GM19395 (cell line): ENCODE data around the gene SYNDIG1.

Source experiments
- ATAC-seq: cut with Tn5 transposase; IDR thresholded peaks from one replicate; pipeline ENCODE4 v1.9.1; 2021; ENCODE audit warnings: mild to moderate bottlenecking, moderate library complexity; ENCODE audit not compliant: unreplicated experiment

Gene SYNDIG1

DNA sequence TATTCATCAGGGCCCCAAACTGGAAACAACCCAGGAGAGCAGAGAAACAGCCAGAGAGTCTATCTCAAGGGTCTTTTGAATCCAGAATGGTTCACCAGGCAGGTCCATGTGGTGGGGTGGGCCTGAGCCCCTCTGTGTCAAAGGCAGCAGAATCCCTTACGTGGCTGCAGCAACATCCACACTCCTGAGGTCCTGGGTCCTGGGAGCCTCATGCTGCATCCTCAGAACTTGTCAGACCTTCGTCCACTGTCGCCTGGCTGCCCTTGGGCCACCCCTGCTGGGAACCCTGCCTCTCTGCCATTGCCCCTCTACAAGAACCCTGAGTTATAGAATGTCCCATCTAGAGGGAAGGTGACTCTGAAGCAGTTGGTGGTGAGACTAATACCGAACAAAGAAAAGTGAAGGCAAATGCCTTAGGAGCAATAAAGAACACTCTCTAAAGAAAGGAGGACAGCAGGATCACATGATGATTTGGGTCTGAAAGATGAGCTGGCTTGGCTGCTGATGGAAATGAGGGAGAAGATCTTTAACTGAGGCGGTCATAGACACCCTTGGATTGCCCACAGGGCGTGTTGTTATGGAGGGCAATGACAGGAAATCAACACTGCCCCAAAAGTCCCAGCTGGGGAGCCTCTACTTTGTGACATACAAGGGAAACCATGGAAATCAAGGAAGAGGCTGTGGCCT, 161.2 kb downstream of the SYNDIG1 start:
- ATAC-seq = no peak

DNA sequence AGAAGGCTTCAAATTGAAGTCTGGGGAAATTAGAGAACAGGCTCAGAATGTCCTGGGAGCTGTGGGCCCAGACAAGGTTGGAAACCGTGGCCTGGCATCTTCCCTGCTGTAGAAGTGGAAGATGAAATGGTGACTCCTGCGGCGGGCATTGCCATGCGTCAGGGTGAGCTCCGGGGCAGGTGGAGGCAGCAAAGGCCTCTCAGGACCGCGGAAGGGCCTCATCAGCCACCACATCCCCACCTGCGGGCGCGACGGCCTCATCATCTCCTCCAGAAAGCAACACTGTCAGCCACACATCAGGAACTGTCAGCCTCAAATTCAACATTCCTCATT, 161.7 kb downstream of the SYNDIG1 start:
- ATAC-seq = no peak

DNA sequence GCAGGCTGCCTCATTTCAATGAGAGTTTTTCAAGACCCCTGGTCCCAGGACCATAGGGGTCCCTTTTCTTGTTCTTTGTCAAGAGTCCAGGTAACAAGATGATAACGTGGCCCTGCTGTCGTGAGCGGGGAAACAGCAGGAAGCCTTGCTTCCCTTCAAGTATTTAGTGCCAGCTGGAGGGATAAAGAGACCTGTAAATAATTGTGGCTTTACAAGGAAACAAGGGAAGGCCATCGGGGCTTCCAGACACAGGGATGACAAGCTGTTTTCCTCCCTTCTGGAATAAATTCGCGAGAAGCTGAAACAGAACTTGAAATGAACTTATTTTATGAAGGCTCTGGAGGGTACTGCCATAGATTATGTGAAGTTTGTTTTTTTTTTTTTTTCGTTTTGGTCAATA, 163.2 kb downstream of the SYNDIG1 start:
- ATAC-seq = no peak

DNA sequence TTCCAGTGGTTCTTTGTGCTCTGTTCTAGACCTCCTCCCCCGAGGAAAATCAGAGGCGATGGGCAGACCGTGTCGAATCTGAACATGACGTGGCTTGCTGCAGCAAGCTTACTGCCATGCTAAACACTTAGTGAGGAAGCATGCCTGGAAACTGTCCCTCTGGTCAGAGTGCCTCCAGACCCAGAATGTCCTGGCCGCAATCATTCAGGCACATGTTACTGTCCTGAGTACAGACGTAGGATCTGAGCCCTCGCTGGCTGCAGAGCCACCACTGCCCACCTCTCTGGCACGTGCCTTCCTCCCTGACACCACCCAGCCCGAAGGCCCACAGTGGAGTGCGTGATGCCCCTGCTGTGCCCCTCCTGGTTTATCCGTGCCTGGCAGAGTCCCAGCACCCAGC, 163.6 kb downstream of the SYNDIG1 start:
- ATAC-seq = no peak

DNA sequence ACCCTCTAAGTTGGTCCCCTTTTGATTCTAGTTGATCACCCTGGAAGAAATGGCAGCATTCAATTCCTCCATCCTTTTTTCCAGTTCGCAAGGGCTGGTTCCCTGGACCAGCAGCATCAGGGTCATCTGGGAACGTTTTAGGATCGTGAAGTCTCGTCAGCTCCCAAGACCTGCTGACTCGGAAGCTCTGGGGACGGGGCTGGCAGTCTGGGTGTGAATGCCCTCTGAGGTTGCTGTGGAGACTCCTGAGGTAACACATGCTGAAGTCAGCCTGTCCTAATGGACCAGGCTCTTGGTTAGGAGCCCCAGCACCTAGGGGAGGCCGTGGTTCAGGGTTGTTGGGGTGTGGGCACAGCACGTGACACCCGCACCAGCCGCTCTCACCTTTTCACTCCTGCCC, 164.1 kb downstream of the SYNDIG1 start:
- no peak for ATAC-seq

DNA sequence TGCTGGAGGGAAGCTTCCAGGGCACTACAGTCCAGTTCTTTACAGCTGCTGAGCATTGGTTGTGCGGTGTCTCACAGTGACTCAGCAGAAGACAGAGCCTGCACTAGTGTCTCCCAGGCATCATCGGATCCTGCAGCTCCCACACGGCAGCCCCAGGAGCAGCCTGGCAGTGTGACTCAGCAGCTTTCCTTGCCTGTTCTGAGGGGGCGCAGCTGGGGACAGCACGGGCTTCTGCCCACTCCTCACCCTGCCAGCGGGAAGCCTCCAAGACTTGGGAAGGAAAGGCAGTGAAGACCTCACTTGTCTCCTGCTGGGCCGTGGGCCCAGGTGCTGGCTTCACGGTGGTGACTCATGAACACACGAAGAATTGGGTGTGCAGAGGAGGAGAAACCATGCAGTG, 165.4 kb downstream of the SYNDIG1 start:
- no peak for ATAC-seq

DNA sequence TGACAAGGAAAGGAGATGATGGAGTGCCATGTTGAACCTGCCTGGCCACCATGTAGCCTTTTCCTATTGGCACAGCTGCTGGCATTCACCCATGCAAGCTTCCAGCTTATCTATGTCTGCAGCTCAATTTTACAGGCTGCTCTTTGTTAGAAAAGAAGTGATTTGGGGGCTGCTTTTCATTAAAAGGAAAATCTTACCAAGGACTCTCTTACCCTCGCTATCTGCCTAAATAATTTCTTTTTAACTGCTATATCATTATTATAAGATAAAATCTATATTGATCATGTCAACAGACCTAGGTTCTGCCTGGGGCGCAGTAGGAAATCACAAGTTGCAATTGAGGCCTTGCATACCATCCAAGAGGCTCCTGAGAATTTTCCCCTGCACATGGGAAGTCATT, 167.2 kb downstream of the SYNDIG1 start:
- no peak for ATAC-seq

DNA sequence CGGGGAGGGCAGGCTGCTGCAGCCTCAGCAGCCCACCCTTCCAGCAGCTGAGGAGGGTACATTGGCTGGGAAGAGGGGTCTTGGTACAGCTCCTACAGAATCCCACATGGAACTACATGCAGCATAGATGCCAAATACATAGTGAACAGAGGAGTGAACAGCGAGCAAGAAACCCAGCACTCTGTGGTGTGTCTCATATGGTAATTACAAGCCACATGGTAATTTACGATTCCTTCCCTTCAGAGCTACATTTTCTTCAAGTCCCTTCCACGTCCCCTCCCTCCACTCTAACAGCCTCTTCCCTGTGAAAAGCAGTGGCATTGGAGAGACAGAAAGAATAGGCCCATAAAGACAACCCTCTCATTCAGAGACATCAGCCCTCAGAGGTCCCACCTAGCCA, 167.7 kb downstream of the SYNDIG1 start:
- ATAC-seq = no peak

DNA sequence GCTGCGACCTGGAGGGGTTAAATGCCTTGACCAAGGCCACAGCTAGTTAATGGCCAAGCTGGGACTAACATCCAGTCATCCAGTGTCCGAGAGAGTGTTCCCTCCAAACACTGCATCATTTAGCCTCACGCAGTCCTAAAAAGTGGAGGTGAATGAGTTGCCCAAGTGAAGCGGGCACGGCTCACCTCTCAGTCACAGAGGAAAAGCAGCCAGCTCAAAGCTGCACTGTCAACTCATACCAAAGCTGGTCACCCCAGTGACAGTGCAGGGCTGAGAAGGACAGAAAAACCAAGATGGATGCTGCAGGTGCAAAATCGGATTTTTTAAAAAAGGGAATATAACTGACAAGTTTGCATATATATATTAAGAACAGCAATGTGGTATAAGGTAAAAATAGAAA, 168.5 kb downstream of the SYNDIG1 start:
- ATAC-seq = no peak

DNA sequence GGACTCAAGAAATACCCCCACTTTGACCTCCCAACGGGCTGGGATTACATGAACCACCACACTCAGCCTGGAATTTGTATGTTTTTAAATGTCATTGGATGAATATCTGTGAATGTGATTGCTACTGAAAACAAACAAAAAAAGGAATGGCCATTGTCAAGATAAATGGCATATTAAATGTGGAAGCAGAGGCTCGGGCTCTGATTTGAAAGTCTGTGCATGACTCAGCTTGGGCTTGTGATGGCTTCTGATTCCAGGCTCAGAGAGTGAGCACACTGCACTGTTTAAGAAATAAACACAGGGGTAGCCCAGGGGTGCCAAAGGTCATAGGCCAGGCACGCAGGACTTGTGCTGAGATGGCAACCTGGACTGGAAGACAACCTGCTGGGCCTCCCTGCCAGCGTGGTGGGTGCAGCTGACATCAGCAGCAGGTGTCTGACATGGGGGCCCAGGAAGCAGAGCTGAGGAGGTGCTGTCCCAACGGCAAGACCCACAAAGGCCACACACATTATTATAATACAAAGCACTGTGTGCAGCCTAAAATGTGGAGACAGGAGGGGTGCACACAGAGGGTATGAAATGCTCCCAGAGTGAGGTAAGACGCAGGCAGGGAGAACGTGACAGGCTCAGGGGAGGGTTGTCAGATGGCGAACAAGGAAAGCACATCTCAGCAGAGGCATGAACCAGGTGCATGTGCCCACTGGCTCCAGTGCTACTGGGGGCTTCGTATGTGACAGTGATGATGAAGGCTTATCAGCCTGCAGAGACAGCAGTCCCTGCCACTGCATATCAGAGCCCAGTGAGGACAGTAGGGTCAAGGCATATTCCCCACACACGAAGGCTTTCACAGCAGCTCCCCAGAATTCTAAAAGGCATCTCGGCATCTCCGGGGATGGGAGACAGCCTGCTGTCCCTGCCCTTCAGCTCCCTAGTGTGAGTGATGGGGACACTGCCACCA, 169.4 kb downstream of the SYNDIG1 start:
- no peak for ATAC-seq

DNA sequence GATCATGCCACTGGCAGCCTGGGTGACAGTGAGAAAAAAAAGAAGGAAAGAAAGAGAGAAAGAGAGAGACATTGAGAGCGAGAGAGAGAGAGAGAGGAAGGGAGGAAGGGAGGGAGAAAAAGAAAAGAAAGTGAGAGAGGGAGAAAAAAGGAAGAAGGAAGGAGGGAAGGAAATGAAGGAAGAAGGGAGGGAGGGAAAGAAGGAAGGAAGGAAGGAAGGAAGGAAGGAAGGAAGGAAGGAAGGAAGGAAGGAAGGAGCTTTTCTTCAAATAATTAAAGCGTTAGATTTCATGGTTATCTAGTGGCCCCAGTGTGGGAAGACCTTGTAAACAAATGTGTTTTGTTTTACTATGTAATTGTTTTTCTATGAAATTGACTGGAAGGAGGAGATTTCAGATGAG, 170.8 kb downstream of the SYNDIG1 start:
- no peak for ATAC-seq

DNA sequence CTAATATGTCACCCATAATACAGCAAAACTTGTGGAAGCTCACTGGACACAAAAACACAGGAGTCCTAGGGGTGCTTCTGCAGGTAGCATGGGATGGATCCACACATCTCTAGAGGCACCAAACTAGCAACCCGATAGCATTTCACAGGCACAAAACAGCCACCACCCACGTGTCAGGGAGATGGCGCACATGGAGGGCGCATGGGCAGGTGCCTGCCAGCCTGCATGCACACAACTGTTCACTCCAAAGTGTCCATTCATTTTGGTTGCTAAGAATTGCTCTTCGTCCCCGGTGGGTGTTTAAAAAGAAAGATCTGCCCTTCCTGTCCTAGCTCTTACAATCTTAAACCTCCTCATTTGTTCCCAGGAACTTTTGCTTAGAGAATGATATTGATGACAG, 171.3 kb downstream of the SYNDIG1 start:
- ATAC-seq = no peak

DNA sequence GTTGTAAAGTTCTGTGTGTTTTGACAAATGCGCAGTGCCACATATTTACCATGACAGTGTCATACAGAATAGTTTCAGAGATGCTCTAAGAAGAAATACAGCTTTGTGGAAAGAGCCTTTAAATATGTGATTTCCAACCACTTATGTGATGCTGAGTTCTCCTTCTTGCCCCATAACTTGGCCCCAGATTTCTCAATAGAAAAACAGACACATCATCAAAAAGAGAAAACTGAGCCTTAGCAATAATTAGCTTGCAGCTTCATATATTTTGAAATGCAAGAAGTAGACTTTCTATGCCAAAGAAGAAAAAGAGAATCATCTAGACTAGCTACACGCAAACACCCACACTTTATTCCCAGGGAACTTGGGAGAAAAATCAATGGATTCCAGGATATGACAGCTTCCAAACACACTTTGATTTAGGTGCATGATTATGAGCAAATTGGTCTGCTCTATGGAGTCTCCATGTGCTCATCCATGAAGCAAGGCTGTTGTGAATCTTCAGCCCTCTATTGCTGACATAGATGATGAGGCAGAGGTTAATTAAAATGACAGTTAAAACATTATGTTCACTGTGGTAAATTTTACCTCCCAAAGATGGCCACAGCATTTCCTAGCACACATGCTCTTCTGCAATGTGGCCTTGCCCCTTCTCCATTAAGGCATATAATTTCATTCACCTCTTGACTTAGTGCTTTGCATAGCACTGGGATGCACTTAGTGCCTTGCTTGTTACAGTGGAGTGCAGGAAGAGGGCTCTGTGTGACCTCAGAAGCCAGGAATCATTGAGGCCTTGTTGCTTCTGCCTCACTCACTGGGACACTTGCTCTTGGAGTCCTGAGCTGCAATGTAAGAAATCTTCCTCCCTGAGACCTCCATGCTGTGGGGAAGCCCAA, 174.6 kb downstream of the SYNDIG1 start:
- no peak for ATAC-seq

DNA sequence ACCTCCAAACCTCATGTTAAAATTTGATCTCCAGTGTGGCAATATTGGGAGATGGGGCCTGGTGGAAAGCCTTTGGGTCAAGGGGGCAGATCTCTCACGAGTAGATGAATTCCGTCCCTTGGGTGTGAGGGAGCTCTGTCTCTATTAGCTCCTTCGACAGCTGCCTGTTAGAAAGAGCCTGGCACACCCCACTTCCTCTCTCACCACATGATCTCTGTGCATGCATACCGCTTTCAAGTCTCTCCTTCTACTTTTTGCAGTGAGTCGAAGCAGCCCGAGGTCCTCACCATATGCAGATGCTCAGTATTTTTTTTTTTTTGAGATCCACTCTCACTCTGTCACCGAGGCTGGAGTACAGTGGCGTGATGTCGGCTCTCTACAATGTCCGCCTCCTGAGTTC, 176.9 kb downstream of the SYNDIG1 start:
- no peak for ATAC-seq

DNA sequence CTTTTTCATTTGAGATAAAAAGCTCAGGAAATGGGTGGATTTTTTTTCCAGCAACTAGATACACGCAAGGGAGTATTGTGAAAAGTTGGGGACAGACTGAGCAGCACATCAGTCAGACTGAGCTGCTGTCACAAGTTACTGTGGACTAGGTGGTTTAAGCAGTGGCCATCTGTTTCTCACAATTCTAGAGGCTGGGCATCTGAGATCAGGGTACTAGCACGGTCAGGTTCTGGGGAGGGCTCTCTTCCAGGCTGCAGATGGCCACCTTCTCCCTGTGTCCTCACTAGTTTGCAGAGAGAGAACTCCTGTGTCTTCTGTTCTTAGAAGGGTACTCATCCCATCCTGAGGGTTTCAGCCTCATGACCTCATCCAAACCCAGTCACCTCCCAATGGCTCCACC, 178.3 kb downstream of the SYNDIG1 start:
- ATAC-seq = no peak

DNA sequence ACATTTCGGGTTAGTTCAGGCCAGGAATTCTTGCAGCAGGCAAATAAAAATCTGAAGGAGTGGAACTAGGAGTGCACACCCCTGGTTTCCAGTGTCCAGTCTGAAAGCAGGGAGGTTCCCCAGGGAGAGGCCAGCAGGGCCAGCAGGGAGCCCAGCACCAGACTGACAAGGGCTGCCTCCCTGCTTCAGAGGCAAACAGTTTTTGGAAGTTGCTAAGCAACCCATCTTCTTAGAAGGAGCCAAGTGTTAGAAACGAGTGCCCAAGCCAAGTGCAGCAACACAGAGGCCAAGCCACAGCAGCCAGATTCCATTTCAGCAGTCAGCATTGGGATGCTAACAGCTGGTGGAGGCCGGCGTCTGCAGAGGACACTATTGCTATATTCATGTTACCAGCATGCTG, 179.1 kb downstream of the SYNDIG1 start:
- ATAC-seq = no peak

DNA sequence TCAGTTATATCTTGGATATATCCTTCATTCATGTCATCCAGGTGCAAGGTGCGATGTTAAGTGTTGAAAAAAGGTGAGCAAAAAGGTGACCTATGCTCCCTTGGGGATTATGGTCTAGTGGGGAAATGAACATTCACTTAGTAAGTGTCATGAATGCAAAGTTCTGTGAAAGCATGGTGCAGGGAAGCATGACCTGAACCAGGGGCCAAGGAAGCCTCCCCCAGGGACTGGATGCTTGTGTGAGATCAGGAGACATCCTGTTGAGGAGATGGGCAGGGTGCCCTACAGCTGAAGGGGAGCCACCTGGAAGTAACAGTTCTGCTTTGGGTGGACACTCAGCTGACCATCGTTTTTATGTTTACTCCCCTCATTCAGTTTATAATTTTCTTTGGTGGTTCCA, 179.5 kb downstream of the SYNDIG1 start:
- no peak for ATAC-seq

DNA sequence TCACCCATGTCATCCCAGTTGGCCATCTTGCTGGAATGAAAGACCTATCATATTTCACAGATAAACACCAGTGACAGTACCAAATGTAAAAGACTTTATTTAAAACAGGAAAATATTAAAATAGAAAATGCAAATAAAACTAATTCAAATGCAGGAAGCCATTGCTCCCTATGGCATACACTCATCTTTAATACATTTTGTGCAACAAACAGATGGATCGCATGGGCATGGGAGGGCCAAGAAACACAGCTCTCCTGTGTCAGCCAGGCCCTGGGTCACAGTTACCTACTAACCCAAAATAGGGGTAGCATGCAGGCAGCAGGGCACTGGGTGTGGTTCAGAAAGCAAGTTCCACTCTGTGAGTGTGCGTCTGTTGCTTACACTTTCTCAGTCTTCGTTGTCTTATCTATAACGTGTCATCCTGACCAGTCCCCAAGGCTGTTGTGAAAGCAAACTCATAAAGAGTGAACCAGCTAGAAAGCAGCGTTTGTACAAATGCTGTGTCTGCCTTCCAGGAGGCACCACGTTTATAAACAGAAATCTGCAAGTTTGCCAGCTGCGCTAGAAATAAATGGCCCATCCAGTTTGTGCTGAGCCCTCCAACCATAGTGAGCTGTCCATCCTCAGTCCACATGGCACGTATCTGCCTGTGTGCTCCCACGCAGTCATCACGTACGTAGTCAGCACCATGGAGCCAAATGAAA, 180.5 kb downstream of the SYNDIG1 start:
- no peak for ATAC-seq

DNA sequence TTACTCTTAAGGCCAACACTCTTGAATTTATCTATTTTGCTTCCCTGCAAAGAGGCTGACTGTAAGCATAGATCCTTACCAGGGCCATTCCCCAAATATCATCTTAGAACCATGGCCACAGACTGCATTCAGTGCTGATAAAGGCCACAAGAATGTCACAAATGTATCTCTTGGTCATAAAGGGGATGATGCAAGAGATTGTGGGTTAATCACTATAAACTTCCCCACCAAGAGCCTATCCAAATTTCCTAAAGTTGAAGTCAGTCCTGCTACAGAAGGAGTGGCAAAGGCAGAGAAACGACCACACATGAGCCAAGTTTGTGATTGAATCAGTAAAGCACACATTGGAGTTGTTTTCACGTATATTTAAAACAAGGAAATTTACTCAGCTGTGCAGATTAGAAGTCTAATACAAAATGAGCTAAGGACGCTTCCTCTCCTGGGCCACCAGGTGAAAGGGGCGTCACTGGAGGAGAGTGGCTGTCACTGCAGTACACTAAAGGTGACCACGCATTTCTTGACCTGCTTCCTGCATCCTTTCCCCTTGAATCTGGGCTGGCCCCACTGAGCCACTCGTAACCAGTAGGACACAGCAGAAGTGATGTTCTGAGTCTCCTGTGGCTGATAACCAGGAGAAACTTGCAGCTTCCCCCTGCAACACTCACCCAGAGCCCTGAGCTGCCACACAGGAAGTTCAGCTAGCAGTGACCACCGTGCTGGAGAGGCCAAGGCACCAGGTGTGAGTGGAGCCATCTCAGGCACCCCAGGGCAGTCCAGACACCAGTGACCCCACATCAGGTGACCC, 181.9 kb downstream of the SYNDIG1 start:
- no peak for ATAC-seq

DNA sequence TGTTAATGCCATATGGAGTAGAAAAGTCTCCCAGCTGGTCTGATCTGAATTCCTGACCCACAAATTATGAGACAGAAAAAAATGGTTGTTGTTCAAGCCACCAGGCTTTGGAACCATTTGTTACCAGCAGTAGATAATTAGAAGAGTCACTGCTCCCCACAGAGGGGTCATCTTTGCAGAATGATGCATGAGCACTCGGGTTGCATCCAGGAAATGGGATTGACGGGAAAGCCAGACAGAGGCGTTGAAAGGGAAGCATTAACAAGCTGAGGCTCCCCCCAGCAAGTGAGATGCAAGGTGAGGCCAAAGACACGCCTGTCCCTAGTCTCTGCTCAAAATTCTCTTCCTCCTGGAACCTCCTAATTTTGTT, 182.5 kb downstream of the SYNDIG1 start:
- no peak for ATAC-seq
